ENCODE data around the gene CT83. TPM values are rescaled to one million over a fixed set of nuclear protein-coding genes. Genes with fewer than 3 reads are reported as not detected.
A peak's percentile ranks its signal among the peaks of the same experiment; 100 is the strongest.

Gene CT83, protein sequence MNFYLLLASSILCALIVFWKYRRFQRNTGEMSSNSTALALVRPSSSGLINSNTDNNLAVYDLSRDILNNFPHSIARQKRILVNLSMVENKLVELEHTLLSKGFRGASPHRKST
- total RNA-seq, result not detected

GRCh38 chrX:116462822-116463221, at the start of gene CT83:
Gene CT83 (minus strand): TSS chrX:116462976. CDS start chrX:116462856, 120 bp downstream.
- ATAC-seq, result no peak

- peak; percentile 95 for ATAC-seq
Observed at GRCh38 chrX:116499780-116500179, 37.0 kb upstream of the CT83 start.

DNA sequence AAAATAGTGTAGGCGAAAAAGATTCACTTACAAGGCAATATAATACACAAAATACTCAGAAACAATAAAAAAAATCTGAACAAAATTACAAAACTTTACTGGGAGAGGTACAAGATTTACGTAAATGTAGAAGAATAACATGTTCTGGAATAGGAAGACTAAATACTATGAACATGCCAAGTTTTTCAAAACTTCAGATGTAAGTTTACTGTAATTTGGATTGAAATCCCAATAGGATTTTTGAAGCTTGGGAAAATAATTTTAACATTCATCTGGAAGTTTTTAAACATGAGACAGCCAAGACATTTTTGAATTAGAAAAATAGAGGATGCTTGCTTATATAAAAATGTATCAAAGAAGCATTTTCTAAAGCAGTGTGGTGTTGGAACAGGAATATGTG, 30.5 kb upstream of the CT83 start:
- ATAC-seq, result no peak

DNA sequence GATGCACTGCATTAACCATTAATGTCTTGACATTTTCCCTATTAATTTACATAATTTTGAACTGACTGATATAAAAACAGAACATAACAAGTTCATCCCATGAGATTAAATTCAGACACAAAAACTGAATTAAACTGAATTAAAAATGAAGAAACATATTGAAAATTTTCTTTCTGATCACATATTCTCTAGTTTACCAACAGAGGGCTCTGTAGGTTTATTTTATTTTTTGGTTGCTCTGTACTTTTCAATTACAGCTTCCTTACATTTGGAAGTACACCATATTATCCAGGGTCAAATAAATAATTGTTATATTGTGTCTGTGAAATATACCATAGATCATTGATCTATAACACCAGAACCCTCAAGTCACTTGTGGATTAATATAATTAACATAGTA, 27.3 kb upstream of the CT83 start:
- ATAC-seq, result no peak

- no peak for ATAC-seq
Observed at GRCh38 chrX:116480059-116480458, 17.3 kb upstream of the CT83 start.

GRCh38 chrX:116449156-116449555, 13.6 kb downstream of the CT83 start:
- no peak for ATAC-seq

DNA sequence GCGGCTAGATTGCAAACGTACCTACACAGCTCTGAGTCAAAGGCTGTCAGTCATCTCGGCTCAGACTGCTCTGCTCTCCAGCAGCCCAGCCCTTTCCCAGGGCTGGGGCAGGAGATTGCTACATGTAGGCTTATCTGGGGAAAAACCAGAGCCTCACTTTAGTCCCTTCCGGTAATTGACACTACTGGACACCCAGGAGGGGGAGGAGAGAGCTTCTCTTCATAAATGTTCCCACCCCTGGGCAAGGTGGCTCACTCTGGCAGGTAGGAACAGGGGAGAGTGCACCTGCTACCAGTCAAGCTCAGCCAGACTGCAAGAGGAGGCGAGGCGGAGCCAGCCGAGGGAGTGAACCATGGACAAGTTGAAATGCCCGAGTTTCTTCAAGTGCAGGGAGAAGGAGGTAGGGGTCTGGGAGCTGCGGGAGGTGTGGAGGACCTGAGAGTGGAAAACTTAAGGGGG, 26.4 kb downstream of the CT83 start, which contains the start of gene SLC6A14:
Gene SLC6A14, plus strand, starts transcription at position 249 of the 459 bp plus-strand sequence. Its CDS starts 104 bp downstream, at position 353.
- peak; percentile 96 for ATAC-seq

DNA sequence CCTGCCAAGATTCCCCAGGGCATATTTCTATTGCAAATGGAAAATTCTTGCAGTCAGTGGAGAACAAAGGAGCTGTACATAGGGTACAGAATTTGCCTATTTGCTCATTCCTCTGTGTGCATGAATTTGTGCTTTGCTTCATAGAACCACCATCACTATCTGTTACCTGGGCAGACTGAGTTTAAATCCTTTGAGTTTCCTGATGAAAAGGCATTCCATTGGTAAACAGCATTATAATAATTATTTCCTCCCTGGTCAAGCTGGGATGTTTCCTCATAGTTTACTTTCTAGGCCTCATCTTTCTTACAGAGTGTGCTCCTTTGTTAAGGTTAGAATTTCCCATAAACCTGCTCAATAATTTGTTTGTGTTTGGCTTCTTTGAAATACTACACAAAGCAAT, 27.2 kb downstream of the CT83 start:
- no peak for ATAC-seq

- ATAC-seq, result no peak
Observed at GRCh38 chrX:116427978-116428377, 34.8 kb downstream of the CT83 start.

DNA sequence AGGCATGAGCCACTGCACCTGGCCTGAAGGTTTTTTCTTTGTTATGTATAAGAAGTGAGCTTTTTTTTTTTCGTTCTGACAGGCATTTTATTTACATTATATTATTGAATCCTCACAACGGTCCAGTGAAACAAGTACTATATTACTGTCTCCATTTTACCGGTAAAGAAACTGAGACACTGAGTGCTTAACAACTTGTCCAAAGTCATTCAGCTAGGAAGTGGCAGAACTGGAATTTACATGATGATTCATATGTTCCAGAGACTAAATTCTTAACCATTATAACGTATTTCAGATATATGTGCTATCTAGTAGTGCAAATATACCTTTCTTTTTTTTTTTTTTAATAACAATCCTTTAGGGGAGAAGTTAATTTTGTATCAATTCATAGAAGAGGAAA, 44.8 kb downstream of the CT83 start:
- peak; percentile 73 for ATAC-seq

- ATAC-seq, result peak; percentile 56
Observed at GRCh38 chrX:116417214-116417613, 45.6 kb downstream of the CT83 start.

- ATAC-seq, result peak; percentile 84
Observed at GRCh38 chrX:116413273-116413672, 49.5 kb downstream of the CT83 start.

Other genes starting within 250 kb of the CT83 start
- 10.7 TPM for gene SLC6A14, start 26.4 kb downstream of the CT83 start, total RNA-seq

Data from esophagus mucosa (tissue), 1 donor.